NCI-H2196 treated with DMSO at 0.1 percent for 48 hours (cell line): ENCODE measurements around the gene CARD19.
A peak's percentile ranks its signal among the peaks of the same experiment; 100 is the strongest.
"Not testable (repeated sequence)": the region's sequence is repeated elsewhere in the genome, so short reads cannot be mapped to it uniquely, and the experiment has no call there.

Source experiments
- DNase-seq: peaks from one replicate; lab custom pipeline; 2025; ENCODE audit not compliant: unreplicated experiment; lab: John Stamatoyannopoulos, UW

Gene CARD19

DNA sequence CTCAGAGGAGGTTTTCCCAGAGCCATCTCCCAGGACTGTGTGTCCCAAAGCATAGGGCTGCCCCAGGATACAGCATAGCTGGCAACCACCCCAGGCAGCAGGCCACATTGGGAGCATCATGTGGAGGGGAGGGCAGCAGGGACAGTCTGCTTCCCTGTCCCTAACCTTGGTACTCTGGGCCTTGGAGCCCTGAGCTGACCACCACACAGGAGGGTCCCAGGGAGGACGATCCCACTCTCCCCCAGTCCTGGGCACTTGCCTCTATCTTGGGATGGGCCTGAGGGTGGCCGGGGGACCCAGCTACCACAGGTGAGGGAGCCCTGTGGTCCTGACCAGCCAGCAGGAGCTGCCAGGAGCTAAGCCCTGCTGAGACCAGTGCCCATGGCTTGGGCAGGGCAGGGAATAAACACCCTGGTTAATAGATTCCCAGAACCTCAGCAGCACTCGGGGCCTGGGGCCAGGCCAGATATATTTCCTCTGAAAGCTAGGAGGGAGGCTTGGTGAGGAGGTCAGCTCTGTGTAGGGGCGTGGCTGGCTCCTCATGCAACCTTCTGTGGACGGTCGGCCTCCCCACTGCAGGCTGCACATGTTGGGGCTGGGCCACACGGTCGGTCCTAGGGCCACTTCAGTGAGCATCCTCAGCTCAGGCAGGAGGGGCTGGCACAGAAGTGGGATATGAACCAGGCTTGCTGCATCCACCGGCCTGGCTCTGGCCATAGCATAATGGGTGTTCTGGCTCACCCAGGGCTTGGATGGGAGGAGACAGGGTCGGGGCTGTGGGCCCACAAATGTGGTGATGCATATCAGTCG is 33.9 kb downstream of the CARD19 start:
- no peak for DNase-seq

DNA sequence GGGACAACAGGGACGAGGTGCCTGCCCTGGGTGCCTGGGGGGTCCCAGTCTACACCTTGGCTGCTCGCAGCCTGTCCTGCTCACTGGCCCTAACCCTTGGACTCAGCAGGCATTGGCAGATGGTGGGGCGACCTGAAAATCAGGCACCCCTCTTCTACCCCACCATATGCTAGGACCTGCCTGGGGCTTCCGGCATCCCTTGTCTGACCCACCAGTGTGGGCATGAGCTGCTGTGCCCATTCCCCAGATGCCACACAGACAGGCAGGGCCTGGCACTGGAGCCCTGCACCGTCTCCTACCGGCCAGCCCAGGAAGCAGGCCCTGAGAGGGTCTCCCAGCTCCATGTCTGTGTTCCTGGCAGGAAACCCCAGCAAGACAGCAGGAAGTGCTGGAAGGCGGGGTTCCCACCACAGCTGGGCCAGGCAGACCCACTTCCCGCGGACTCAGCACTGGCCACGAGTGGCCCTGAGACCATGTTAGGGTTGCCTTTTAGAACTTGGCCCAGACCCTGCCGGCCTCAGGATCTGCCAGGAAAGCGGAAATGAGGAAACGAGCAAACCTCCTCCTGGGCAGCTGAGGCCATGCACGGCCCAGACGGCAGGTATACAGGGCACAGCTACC is 35.0 kb downstream of the CARD19 start:
- DNase-seq, result no peak

DNA sequence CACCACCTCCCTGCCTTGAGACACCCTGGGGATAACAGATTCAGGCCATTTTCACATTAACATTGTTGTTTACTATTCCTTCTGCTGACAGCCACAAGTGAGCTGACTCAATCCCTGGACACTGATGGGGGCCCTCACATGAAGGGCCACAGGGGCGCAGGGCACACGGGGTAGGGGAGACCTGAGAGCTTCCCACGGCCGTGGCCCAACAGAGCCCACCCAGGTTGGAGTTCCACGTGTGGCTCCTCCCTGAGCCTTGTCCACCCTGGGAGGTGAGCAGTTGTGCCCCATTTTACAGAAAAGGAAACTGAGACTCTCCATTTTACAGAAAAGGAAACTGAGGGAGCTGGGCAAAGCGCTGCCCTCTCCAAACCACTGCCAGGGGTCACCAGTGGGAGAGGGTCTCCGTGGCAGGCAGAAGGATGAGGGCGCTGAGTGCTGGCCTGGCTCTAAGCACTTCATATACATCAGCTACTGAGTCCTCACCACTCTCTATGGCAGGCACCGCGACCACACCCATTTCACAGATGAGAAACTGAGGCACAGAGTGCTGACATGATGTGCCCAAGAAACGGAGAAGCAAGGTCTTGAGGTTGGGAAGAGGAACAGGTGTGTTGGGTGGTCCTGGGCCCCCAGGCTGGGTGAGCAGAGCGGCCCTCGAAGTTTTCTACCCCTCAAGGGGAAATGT is 35.7 kb downstream of the CARD19 start:
- DNase-seq, result no peak

DNA sequence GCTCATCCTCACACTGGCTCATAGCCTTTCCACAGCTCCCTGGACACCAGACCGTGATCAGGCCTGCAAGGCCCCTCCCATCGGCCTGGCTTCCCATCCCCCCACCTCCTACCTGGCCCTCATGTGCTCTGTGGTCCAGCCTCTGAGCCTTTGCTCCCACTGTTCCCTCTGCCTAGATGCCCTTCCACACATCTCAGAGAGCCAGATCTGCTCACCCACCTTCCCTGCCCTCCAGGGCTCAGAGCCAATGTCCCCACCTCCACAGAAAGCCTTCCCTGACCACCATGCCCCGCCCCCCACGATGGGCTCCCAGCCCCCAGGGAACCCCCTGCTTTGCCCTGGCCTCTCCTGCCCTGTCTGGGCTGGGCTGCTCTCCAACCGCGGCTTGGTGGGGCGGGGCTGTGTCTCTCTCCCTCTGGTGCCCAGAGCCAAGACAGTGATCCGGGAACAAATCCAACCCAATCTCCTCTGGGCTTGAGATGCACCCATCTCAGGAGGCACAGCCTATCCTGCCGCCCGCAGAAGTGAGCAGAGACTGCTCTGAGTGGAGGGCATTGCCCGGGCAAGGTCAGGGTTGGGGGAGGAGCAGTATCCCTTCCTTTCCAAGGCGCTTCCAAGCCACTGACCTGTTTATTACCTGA is 36.4 kb downstream of the CARD19 start:
- peak; percentile 73 for DNase-seq

DNA sequence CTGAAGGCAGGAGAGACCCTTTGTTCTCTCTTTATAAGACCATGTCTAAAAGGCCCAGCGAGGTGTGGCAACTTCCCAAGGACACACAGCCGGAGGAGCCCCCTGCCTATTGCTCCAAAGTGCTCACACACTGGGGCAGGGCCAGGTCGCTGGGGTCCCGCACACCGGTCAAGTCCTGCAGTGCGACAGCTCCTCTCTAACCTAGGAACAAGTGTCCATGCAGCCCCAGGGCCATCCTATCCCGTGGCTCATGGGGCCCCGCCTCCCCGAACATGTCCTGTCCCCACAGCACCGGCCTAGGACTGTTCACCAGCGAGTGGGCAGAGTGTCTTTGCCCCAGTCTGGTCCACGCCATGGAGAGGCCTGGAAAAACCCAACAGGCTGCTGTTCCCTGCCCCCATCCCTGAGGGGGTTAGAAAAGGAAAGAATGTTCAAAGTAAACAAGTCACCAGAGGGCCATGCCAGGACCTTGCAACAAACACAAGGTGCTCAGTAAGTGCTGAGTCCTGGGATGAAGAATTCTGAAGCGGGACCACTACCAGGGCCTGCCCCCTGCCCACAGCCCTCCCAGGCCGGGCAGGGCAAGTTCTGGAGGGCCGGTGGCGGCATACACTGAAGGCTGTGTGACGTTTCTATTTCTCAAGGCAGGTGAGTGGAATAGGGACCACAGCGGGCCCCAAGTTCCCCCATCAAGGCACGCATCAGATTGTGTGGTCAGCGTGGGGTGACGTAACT is 37.1 kb downstream of the CARD19 start:
- DNase-seq, result no peak

DNA sequence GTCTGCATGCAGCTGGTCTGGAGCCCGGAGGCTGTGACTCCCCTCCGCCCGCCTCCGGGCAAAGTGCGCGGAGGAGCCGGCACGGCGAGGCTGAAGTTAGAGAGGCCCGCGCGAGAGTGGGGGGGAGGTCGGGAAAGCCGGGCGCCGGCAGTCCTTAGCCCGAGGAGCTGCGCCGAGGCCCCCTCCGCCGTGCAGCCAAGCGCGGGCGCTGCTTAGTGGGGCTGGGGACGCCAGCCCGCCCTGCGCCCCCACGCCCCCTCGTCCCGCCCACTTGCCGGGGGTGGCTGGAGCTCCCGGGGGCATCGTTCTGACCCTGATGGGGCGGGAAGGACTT is 37.6 kb downstream of the CARD19 start:
- DNase-seq, result peak; percentile 17

DNA sequence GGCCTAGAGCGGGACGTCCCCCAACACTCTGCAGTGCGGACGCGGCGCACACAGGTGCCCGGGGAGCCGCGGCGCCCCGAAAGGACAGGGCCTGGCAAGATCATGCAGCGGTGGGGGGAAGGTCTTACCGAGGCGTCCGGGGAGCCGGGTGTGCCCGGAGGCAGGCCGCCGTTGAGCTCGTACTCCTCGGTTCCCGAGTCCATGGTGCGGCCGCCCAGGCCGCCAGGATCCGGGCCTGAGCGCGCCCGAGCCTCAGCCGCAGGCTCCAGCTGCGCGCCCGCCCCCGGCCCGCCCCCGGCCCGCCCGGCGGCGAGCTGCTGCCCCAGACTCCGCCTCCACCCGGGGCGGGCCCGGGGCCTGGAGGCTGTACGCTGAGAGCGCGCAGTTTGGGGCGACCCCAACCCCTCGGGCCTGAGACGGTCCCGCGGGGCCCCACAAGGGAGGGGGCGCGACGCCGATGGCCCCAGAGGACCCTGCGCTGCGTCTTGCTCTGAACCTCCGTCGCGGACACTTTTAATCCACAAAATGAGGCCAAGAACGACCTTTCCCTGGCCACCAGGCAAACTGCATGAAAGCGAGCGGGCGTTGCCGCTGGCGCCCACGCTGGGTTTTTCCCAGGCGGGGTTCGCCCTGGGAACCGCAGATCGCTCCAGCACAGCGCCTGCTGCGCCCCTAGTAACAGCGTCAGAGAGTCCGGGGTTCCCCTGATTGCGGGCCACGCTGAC is 38.2 kb downstream of the CARD19 start, which contains the start of gene NINJ1:
NINJ1 (minus strand) TSS at position 237 of the 725 bp plus-strand sequence; CDS start at position 203, 34 bp downstream.
- peak; percentile 34 for DNase-seq

DNA sequence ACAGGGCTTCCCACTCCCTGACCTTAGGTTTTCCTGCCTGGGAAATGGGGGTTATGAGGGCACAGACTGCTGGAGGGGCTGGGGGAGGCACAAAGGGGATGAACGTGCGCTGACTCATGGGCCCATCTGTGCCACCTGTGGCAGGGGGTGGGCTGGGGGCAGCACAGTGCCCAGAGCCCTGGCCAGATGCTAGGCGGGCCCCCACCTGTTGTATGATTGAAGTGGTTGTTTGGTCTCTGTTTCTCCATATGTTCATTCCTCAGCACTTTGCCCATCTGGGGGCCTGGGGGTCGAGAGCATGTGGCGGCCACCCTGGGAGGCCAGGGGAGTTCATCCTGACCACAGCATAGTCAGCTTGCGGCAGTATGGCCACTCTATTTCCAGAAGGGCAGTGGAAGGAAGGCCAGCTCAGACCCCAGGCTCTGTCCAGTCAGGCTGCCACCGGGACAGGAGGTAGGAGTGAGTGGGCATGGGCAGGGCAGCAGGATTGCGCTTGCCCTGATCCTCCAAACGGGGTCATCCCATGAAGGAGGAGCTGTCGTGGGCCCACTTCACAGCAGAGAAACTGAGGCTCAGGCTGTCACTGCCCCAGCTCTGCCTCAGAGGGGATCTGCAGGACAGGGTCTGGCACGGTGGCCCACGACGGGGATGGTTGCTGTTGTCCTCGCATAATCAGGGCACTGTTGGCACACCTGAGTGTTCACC is 38.9 kb downstream of the CARD19 start:
- DNase-seq, result no peak

DNA sequence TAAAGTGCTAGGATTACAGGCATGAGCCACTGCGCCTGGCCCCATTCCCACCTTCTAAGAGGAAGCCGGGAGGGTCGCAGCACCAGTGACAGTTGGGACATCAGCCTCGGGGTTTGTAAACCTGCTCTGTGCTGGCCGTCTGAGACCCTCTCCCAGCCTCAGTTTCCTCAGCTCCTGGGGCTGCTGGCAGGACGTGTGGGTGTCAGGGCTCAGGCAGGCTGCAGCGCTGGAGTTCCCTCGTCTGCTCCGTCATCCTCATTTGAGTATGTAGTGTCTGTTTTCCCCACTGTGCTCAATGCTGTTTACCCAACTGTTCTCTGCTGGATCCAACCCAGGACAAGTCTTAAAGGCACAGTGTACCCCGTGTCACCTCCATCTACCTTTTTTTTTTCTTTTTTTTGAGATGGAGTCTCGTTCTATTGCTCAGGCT is 40.0 kb downstream of the CARD19 start:
- DNase-seq, result peak; percentile 66

DNA sequence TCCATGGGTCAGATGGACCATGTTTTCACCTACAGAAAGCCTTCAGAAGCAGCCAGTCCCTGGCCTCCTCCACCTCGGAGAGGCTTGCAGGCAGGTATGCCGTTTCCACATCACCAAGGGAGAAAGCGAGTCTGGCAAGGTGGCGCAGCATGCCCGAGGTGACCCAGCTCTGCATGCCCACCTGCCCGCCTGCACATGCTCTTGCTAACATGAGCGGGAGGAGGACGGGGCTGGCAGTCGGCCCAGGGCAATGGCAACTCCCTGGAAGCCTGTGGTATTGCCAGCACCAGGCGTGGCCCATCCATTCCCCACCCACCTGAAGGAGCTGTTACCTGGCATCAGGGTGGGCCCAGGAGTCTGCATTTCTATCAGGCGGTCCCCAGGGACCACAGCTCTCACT is 41.3 kb downstream of the CARD19 start:
- no peak for DNase-seq

DNA sequence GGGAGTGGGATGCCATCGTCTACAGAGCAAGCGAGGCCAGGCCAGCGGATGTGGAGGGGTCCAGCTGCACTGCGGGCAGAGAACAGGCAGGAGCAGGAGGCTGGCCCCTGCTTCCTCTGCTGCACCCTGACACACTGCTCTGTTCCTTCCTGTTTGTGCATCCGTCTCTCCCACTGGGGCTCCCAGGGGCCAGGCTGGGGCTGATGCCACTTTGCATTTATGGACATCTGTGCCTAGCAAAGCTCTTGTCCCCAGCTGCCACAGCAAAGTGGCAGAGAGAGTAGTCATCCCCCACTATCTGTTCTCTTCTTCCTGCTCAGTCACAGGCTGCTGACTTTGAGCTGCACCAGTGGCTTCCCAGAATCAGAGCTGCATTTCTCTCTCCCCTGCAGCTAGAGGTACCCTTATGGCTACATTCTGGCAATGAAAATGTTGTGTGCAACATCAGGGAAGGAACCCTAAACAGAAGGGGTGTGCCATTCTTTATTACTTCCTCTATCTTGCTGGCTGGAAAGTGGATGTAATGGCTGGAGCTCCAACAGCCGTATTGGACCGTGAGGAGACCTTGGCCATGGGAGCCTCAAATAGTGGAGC is 42.3 kb downstream of the CARD19 start:
- no peak for DNase-seq

DNA sequence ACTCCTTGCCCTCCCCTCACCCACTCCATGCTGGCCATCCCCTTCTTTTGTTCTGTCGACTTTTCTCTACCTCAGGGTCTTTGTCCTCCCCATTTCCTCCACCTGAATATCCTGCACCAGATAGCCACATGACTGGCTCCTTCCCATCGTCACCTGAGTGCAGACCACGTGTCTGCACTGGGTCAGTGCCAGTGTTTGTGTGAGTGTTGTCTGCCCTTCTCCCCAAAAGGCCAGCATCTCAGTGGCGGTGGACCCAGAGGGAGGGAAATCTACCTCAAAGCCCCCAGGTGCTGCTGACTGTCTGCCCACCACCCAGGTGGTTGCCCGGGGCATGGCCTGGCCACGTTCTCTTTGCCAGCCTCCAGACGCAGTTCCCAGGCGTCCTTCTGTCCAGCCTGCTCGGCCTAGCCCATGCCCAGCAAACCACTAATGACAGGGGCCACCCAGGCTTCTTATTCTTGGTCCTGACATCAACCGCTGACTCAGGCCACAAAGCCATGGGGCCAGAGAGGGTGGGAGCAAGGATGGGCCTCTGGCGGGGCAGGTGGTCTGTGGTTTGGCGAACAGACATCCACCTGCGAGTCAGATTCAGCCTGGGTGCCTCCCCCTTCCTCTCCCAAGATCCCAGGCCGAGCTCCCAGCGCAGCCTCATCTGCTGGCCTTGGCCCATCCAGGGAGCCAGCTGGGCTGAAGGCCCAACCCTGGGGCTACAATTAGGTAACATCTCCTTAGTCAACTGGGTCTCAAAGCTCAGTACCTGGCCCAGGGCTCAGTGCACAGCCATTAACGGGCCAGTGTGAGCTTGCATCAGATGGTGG is 43.6 kb downstream of the CARD19 start:
- DNase-seq, result no peak

DNA sequence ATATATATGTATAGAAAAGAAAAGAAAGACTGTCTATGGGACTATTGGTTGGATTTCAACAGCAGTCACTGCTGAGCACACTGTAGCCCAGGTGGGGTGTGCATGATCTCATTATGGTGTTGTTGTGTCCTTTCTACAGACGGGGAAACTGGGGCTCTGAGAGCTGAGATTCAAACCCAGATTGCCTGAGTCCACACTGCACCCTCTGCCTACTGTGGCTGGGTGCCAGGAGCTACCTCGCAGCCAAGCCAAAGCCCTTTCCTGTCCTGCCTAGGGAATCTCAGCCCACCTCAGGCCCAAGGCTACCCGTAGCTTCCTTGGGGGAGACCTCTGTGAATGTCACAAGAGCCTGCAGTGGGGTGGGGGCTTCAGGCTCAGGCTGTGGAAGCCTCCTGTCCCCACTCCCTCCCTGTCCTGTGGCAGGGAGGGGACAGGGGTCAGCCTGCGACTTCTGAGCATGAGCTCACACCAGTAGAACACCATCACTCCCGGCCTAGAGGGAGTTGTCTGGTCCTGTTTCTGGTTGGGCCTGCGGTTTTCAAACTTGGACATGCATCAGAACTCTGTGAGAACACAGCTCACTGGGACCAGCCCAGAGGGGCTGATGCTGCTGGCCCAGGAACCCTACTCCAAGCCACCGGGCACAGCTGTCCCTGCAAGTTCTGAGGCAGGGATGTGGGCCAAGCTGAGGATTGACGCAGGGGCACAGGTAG is 45.9 kb downstream of the CARD19 start:
- DNase-seq, result no peak

DNA sequence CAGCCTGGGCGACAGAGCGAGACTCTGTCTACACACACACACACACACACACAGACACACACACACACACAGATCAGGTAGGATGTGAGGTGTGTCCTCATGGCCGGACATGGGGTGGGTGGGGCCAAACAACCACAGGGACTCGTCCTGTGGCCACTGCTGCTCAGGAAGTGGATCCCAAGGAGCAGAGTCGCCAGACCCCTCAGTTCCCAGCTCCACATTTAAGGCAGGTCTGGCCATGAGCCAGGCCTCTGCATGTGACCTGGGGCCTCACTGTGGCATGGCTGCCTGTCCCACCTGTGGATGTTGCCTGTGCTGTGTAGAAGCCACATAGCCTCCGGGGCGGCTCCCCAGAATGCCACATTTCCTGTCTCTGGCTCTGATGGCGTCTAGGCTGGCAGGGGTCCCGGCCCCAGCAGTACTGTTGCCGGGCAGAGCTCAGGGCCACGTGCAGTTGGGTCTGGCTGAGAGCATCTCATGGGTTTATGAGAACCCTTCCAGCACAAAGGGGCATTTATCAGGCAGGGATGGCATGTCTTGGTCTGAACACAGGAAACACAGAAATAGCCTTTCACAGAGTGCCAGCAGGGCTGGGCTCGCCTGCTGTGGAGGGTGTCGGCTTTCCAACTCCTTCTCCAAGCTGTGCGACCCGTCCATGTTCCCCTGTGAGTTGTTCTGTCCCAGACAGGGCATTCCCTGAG is 48.0 kb downstream of the CARD19 start:
- no peak for DNase-seq

DNA sequence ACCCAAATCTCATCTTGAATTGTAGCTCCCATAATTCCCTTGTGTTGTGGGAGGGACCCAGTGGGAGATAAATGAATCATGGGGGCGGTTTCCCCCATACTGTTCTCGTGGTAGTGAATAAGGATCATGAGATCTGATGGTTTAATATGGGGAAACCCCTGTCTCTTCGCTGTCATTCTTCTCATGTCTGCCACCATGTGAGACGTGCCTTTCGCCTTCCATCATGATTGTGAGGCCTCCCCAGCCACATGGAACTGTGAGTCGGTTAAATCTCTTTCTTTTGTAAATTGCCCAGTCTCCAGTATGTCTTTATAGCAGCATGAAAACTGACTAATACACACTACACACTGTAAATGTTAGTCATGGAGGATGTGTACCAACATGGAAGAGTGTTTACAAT is 50.7 kb downstream of the CARD19 start:
- not testable (repeated sequence) for DNase-seq

DNA sequence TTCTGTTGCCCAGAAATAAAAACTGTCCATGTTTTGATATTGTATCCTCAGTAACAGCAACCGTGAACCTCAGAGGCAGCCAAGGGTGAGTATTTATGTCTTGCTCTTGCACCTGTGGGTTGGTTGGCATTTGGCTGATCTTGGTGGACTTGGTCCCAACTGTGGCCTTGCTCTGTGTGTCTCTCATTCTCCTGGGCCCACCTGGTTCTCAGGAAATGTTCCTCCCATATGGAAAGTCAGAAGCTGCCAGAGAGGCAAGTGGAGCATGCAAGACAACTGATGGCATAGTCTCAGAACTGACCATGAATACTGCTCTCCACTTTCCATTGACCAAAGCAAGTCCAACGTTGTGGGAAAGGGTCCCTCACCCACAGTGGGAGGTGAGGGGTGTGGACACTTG is 51.6 kb downstream of the CARD19 start:
- DNase-seq, result no peak

DNA sequence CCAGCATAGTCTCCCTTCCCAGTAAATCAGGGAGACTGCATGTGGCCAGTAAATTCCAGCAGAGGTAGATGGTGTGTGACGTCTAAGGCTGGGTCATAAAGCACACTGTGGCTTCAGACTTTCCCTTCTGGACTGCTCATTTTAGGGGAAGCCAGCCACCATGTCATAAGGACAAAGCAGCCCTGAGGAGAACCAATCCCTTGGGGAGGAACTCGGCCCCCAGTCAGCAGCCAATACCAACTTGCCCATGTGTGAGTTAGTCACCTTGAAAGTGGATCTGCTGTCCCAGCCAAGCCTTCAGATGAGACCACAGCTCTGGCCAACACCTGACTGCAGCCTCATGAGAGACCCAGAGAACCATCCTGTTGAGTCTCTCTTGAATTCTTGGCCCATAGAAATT is 52.7 kb downstream of the CARD19 start:
- DNase-seq, result no peak
